Umbilical cord (tissue), 1 donor: Measurements from ENCODE around the gene REX1BD. TPM values are rescaled to one million over a fixed set of nuclear protein-coding genes. Genes with fewer than 3 reads are reported as not detected.

Experiments used
- total RNA-seq: library from RNA; depleted of rRNA; stranded (reverse); fragments of >200 nt; gene quantifications from one replicate; pipeline ENCODE4 v1.2.3, GENCODE V29; 2014; ENCODE audit warnings: low replicate concordance; ENCODE audit not compliant: insufficient read depth

The REX1BD gene
- total RNA-seq, 1 donor from 2014 or later: 20.7 TPM

Other genes with a start within 250 kb of the REX1BD start
- 11.8 TPM for gene PGPEP1, start 248.2 kb upstream of the REX1BD start, total RNA-seq
- gene GDF15, start 202.6 kb upstream of the REX1BD start, total RNA-seq: not detected
- gene LRRC25, start 191.2 kb upstream of the REX1BD start, total RNA-seq: 2.9 TPM
- 24.8 TPM for gene SSBP4, start 169.4 kb upstream of the REX1BD start, total RNA-seq
- gene ISYNA1, start 150.7 kb upstream of the REX1BD start, total RNA-seq: 20.5 TPM
- 22.6 TPM for gene ELL, start 66.7 kb upstream of the REX1BD start, total RNA-seq
- gene FKBP8, start 45.2 kb upstream of the REX1BD start, total RNA-seq: 149 TPM
- 62.4 TPM for gene KXD1, start 30.9 kb upstream of the REX1BD start, total RNA-seq
- 513 TPM for gene UBA52, start 16.9 kb upstream of the REX1BD start, total RNA-seq
- 10.1 TPM for gene CRLF1, start 18.0 kb downstream of the REX1BD start, total RNA-seq
- 6.3 TPM for gene TMEM59L, start 24.1 kb downstream of the REX1BD start, total RNA-seq
- gene KLHL26, start 48.2 kb downstream of the REX1BD start, total RNA-seq: 4.6 TPM
- gene CRTC1, start 94.9 kb downstream of the REX1BD start, total RNA-seq: 1.4 TPM
- gene COMP, start 202.5 kb downstream of the REX1BD start, total RNA-seq: 162 TPM
- 47.7 TPM for gene UPF1, start 243.2 kb downstream of the REX1BD start, total RNA-seq